Neutrophil (primary cell): ENCODE results near the gene LUM.
"Not testable (repeated sequence)": the region's sequence is repeated elsewhere in the genome, so short reads cannot be mapped to it uniquely, and the experiment has no call there.

Experiments
- H3K27ac ChIP-seq: fragments of 200-600 bp; sonication (generic); 2 replicates; pipeline ENCODE4 v1.5.1; 2016; ENCODE audit warnings: mild to moderate bottlenecking, moderate library complexity
- H3K27me3 ChIP-seq: fragments of 200-600 bp; sonication (generic); 2 replicates; pipeline ENCODE4 v1.6.0; 2016; ENCODE audit warnings: mild to moderate bottlenecking
- H3K36me3 ChIP-seq: fragments of 200-600 bp; sonication (generic); 2 replicates; pipeline ENCODE4 v1.5.1; 2017
- H3K4me1 ChIP-seq, 2 experiments: fragments of 200-600 bp in 1 of 2; sonication (generic) in 1 of 2; 1 replicate in 1 of 2; 2 replicates in 1 of 2; pipeline versions ENCODE4 v1.5.1 to v1.6.1; 2013 to 2016; ENCODE audit warnings: low read depth in 1 of 2, low read length in 1 of 2, mild to moderate bottlenecking in 1 of 2, moderate library complexity in 1 of 2; ENCODE audit not compliant: control insufficient read depth in 1 of 2, insufficient read depth in 1 of 2
- H3K4me3 ChIP-seq, 2 experiments: fragments of 200-600 bp in 1 of 2; sonication (generic) in 1 of 2; 1 replicate in 1 of 2; 2 replicates in 1 of 2; pipeline ENCODE4 v1.5.1; 2013 to 2016; ENCODE audit warnings: low read depth in 1 of 2, low read length in 1 of 2, mild to moderate bottlenecking in 1 of 2, moderate library complexity in 1 of 2
- H3K9me3 ChIP-seq: fragments of 200-600 bp; sonication (generic); 2 replicates; pipeline ENCODE4 v1.5.1; 2016
- TF ChIP-seq, protein P1 (sequence below): fragments of 200-600 bp; sonication (generic); IDR thresholded peaks from 2 replicates; pipeline ENCODE4 v1.5.1; 2016; ENCODE audit warnings: antibody characterized with exemption

The LUM gene

DNA sequence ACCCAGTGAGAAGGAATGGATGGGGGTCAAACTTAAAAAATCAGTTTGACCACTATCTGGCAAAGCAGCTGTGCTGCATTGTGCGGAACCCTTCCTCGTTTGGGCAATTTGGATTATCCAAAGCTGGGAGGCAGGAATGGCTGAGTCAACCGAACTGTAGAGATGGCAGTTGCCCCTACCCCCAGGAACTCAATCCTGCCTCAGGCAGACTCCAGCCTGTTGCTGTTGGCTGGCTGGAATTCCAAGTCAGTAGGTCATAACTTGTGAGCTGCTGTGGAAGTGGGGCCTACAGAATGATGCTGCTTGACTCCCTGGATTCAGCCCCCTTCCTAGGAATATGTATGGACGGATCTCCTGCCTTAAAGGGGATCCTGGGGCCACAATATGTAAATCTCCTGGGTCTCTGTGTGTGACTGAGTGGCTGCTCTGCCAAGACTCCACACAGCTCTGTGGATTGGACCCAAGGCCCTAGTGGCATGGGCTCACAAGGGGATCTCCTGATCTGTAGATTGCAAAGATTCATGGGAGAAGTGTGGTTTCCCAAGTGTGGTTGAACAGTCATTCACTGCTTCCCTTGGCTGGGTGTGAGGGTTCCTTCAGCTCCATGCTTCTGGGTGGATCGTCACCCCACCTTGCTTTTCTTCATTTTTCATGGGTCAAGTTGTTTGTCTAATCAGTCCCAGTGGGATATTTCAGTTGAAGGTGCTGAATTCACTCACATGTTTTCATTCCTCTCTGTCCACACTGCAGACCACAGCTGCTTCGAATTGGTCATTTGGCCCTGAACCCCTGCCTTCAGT is 19.2 kb downstream of the LUM start:
- Histone ChIP-seq H3K9me3 (no peaks in the 10 kb centered on the region), H3K4me3 (no peak overlapping the region), H3K4me1 (no peaks in the 10 kb centered on the region), H3K36me3 (no peaks in the 10 kb centered on the region), H3K27me3 (no peaks in the 10 kb centered on the region), H3K27ac (no peak overlapping the region)
- TF ChIP-seq, protein P1, sequence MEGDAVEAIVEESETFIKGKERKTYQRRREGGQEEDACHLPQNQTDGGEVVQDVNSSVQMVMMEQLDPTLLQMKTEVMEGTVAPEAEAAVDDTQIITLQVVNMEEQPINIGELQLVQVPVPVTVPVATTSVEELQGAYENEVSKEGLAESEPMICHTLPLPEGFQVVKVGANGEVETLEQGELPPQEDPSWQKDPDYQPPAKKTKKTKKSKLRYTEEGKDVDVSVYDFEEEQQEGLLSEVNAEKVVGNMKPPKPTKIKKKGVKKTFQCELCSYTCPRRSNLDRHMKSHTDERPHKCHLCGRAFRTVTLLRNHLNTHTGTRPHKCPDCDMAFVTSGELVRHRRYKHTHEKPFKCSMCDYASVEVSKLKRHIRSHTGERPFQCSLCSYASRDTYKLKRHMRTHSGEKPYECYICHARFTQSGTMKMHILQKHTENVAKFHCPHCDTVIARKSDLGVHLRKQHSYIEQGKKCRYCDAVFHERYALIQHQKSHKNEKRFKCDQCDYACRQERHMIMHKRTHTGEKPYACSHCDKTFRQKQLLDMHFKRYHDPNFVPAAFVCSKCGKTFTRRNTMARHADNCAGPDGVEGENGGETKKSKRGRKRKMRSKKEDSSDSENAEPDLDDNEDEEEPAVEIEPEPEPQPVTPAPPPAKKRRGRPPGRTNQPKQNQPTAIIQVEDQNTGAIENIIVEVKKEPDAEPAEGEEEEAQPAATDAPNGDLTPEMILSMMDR: no peak

DNA sequence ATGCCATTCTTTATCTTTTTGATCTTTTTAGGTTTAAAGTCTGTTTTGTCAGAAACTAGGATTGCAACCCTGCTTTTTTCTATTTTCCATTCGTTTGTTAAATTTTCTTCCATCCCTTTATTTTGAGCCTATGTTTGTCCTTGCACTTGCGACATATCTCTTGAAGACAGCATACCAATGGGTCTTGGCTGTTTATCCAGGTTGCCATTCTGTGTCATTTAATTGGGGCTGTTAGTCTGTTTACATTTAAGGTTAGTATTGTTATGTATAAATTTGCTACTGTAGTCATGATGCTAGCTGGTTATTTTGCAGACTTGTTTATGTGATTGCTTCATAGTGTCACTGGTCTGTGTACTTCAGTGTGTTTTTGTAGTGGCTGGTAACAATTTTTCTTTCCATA is 21.3 kb downstream of the LUM start:
- not testable (repeated sequence) for H3K27me3 ChIP-seq

DNA sequence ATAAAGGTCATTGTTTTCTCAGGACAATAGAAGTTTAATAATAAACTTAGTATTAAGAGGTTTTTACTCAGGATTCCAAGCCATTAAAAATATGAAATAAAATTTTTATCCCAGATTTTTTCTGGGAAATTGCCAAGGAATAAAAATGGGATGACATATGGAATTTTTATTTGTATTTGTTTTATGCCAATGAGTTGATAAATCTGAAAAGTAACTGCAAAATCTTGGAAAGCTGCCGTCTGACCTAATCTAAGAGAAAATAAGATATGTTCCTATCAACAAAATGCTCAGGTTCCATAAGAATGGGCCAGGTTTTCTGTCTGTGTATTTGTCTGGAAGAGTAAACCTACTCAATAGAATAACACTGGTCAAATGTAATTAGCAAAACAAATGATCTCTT is 31.3 kb downstream of the LUM start:
- no peaks in the 10 kb centered on the region for H3K36me3 ChIP-seq
- H3K4me1 ChIP-seq: no peaks in the 10 kb centered on the region
- H3K27me3 ChIP-seq: no peaks in the 10 kb centered on the region
- H3K9me3 ChIP-seq: no peaks in the 10 kb centered on the region
- H3K4me3 ChIP-seq: no peak overlapping the region
- TF ChIP-seq, protein P1: no peak
- no peak overlapping the region for H3K27ac ChIP-seq

More for the DNA sequence above, 21.3 kb downstream of the LUM start:
- H3K27ac ChIP-seq, H3K9me3 ChIP-seq, H3K4me1 ChIP-seq, H3K36me3 ChIP-seq, H3K4me3 ChIP-seq: not testable (repeated sequence)

DNA sequence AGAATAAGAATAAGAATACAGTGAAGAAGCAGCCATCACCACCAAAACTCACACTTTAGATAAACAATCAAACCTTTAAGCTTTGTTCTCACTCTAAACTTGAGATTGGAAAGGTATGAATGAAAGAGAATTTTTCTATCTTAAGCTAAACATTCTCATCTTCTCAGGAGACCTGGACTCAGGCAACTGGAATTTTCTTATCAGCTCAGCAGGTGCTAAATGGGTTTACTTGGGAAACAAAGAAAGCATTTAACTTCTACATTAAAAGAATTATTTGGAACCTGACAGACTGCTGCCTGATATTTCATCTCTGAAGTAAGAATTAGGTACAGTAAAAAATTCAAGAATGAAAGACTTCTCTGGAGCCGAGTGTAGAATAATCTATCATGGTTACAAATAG is 32.8 kb downstream of the LUM start:
- TF ChIP-seq, protein P1: no peak
- H3K36me3 ChIP-seq: no peaks in the 10 kb centered on the region
- H3K4me3 ChIP-seq: no peak overlapping the region
- no peaks in the 10 kb centered on the region for H3K27me3 ChIP-seq
- no peaks in the 10 kb centered on the region for H3K4me1 ChIP-seq
- H3K9me3 ChIP-seq: no peaks in the 10 kb centered on the region
- no peak overlapping the region for H3K27ac ChIP-seq

DNA sequence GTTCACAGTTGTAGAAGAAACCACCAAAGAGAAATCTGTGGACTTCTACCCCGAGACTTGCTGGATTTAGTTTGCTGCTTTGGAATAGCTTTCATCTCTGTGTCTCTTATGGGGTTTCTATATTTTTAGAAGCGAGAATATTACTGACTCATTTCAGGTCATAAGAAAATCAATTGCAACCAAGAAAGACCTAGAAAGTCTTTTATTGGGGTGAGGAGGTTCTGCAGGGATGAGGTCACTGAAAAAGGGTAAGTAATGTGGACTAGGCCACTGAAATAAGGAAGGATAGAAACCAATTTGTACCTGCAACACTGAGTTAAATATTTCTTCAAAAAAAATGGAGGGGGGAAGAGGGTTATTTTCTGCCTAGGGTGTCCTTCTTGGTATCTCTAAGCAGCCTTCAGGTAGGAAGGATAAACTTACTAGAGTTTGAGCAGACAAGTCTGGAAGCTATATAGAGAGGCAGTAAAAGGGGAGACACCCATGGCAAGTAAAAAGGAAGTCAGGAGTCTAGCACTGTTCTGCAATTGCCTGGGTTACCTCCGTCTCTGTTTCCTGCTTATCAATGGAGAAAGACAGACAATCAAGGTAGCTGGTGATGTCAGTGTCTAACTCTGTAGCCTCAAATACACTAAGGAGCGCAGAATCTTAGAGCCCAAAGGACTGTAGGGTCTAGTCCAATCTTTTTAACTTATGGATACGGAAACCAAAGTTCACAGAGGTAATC is 33.9 kb downstream of the LUM start:
- Histone ChIP-seq H3K4me3 (no peak overlapping the region), H3K27me3 (no peaks in the 10 kb centered on the region), H3K36me3 (no peaks in the 10 kb centered on the region), H3K9me3 (no peaks in the 10 kb centered on the region), H3K4me1 (no peaks in the 10 kb centered on the region), H3K27ac (no peak overlapping the region)
- TF ChIP-seq, protein P1: no peak

DNA sequence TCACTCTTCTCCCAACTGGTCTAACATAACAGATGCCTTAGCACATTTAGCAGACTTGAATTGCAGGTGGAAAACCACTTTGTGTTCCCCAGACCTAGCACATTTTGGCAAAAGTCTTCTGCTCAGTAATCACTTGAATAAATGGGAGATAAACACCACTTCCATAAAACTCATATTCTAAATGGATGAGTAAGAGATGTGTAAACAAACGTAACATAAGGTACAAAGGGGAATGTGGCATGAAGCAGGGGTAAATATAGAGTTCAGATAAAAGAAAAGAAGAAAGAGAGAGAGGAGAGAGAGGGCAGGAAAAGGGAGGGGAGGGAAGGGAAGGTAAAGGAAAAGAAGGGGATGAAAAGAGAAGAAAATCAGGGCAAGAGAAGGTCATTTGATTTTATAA is 36.4 kb downstream of the LUM start:
- no peak overlapping the region for H3K4me3 ChIP-seq
- no peaks in the 10 kb centered on the region for H3K36me3 ChIP-seq
- H3K27ac ChIP-seq: no peak overlapping the region
- TF ChIP-seq, protein P1: no peak
- no peaks in the 10 kb centered on the region for H3K4me1 ChIP-seq
- H3K9me3 ChIP-seq: no peaks in the 10 kb centered on the region
- no peaks in the 10 kb centered on the region for H3K27me3 ChIP-seq
